Stimulated activated CD8-positive, alpha-beta memory T cell treated with anti-CD3 and anti-CD28 coated beads, Interleukin-12 subunit alpha, Interleukin-12 subunit beta, amount 100 ng/mL, for 24 hours (primary cell): ENCODE data around the gene HP1BP3.
"Not testable (repeated sequence)": the region's sequence is repeated elsewhere in the genome, so short reads cannot be mapped to it uniquely, and the experiment has no call there.

Experiments
- DNase-seq: peaks from one replicate; pipeline ENCODE4 v3.0.0-alpha.2; 2020; ENCODE audit errors: extremely low read depth

HP1BP3 gene

GRCh38 chr1:20727746-20728316 is 59.3 kb downstream of the HP1BP3 start:
- DNase-seq, result no peak

- no peak for DNase-seq
Measured at GRCh38 chr1:20726932-20727745, 60.0 kb downstream of the HP1BP3 start.

GRCh38 chr1:20726118-20726911 is 60.8 kb downstream of the HP1BP3 start:
- DNase-seq, result no peak

GRCh38 chr1:20725189-20726117 is 61.7 kb downstream of the HP1BP3 start:
- no peak for DNase-seq

- DNase-seq, result no peak
Measured at GRCh38 chr1:20724364-20725188, 62.5 kb downstream of the HP1BP3 start.

- no peak for DNase-seq
Measured at GRCh38 chr1:20723537-20724363, 63.4 kb downstream of the HP1BP3 start.

- DNase-seq, result no peak
Measured at GRCh38 chr1:20723159-20723536, 64.0 kb downstream of the HP1BP3 start.

- DNase-seq, result no peak
Measured at GRCh38 chr1:20721117-20722061, 65.7 kb downstream of the HP1BP3 start.

GRCh38 chr1:20720631-20721091 is 66.4 kb downstream of the HP1BP3 start:
- no peak for DNase-seq

- DNase-seq, result no peak
Measured at GRCh38 chr1:20719871-20720620, 67.1 kb downstream of the HP1BP3 start.

GRCh38 chr1:20719261-20719660 is 67.8 kb downstream of the HP1BP3 start:
- DNase-seq, result no peak

GRCh38 chr1:20718343-20718882 is 68.7 kb downstream of the HP1BP3 start:
- DNase-seq, result not testable (repeated sequence)

GRCh38 chr1:20717452-20718342 is 69.4 kb downstream of the HP1BP3 start, which contains the start of gene KIF17:
Gene KIF17, minus strand, starts transcription at chr1:20718007. Its CDS starts 301 bp downstream, at chr1:20717706.
- DNase-seq, result no peak

GRCh38 chr1:20716232-20716631 is 70.9 kb downstream of the HP1BP3 start:
- no peak for DNase-seq

- no peak for DNase-seq
Measured at GRCh38 chr1:20715406-20715805, 71.7 kb downstream of the HP1BP3 start.

GRCh38 chr1:20713440-20713839 is 73.7 kb downstream of the HP1BP3 start:
- DNase-seq, result no peak
